Activated CD4-positive, alpha-beta T cell treated with anti-CD3 and anti-CD28 coated beads, Interleukin-2, Interleukin-6, amounts not matched to agents 100 ng/mL and 50 ng/mL, durations not matched to agents 16 hours and 8 hours (primary cell): ENCODE data around the gene ENPP7.

ENCODE experiments used
- DNase-seq: peaks from one replicate; pipeline ENCODE4 v3.0.0-alpha.2; 2020

The ENPP7 gene

GRCh38 chr17:79730769-79731483 is at the start of gene ENPP7:
TSS of gene ENPP7 (plus strand) at chr17:79730943. CDS start at chr17:79731140, 197 bp downstream.
- DNase-seq, result no peak

GRCh38 chr17:79681101-79681621 is 49.6 kb upstream of the ENPP7 start:
- no peak for DNase-seq

GRCh38 chr17:79681628-79682261 is 49.0 kb upstream of the ENPP7 start:
- DNase-seq, result no peak

GRCh38 chr17:79683365-79683764 is 47.4 kb upstream of the ENPP7 start:
- DNase-seq, result no peak

- DNase-seq, result no peak
These were observed 46.4 kb upstream of the ENPP7 start for GRCh38 chr17:79684132-79684985.

GRCh38 chr17:79685121-79685520 is 45.6 kb upstream of the ENPP7 start:
- no peak for DNase-seq

- DNase-seq, result no peak
These were observed 44.3 kb upstream of the ENPP7 start for GRCh38 chr17:79686476-79686875.

GRCh38 chr17:79690466-79690865 is 40.3 kb upstream of the ENPP7 start:
- no peak for DNase-seq

GRCh38 chr17:79690988-79691836 is 39.5 kb upstream of the ENPP7 start:
- DNase-seq, result no peak

GRCh38 chr17:79691931-79692330 is 38.8 kb upstream of the ENPP7 start:
- no peak for DNase-seq

- DNase-seq, result no peak
These were observed 37.3 kb upstream of the ENPP7 start for GRCh38 chr17:79693419-79693818.

GRCh38 chr17:79695293-79695790 is 35.4 kb upstream of the ENPP7 start:
- no peak for DNase-seq

GRCh38 chr17:79695797-79696609 is 34.7 kb upstream of the ENPP7 start:
- no peak for DNase-seq

GRCh38 chr17:79696610-79696982 is 34.1 kb upstream of the ENPP7 start:
- no peak for DNase-seq

- no peak for DNase-seq
These were observed 32.4 kb upstream of the ENPP7 start for GRCh38 chr17:79698146-79698846.

GRCh38 chr17:79699386-79700036 is 31.2 kb upstream of the ENPP7 start:
- peak; percentile 12 for DNase-seq

GRCh38 chr17:79700592-79700991 is 30.2 kb upstream of the ENPP7 start:
- no peak for DNase-seq

GRCh38 chr17:79702034-79702433 is 28.7 kb upstream of the ENPP7 start:
- no peak for DNase-seq

GRCh38 chr17:79702550-79703236 is 28.1 kb upstream of the ENPP7 start:
- no peak for DNase-seq

GRCh38 chr17:79704691-79705090 is 26.1 kb upstream of the ENPP7 start:
- no peak for DNase-seq
